Cardiac fibroblast (primary cell): ENCODE data around the gene EIF3I.

Source experiments
- DNase-seq, 2 donors: peaks; one replicate each; pipeline versions ENCODE4 v3.0.0 to v3.0.0-alpha.2; 2010; ENCODE audit warnings: low read depth in 2 of 2
- H3K4me3 ChIP-seq, 2 donors: replicated peaks in 1 of 2; 1 replicate in 1 of 2; 2 replicates in 1 of 2; pipeline ENCODE4 v1.5.1; 2011; ENCODE audit warnings: low read depth in 2 of 2, low read length in 2 of 2, mild to moderate bottlenecking in 2 of 2, moderate library complexity in 1 of 2
- TF ChIP-seq, protein P1 (sequence below): IDR thresholded peaks from one replicate; pipeline ENCODE4 v1.5.1; 2011; ENCODE audit warnings: low read depth, mild to moderate bottlenecking, low read length, inconsistent platforms

EIF3I gene

GRCh38 chr1:32186491-32186890, 35.7 kb upstream of the EIF3I start:
- H3K4me3 ChIP-seq, result no peak overlapping the region
- DNase-seq, result no peak
- TF ChIP-seq, protein P1, sequence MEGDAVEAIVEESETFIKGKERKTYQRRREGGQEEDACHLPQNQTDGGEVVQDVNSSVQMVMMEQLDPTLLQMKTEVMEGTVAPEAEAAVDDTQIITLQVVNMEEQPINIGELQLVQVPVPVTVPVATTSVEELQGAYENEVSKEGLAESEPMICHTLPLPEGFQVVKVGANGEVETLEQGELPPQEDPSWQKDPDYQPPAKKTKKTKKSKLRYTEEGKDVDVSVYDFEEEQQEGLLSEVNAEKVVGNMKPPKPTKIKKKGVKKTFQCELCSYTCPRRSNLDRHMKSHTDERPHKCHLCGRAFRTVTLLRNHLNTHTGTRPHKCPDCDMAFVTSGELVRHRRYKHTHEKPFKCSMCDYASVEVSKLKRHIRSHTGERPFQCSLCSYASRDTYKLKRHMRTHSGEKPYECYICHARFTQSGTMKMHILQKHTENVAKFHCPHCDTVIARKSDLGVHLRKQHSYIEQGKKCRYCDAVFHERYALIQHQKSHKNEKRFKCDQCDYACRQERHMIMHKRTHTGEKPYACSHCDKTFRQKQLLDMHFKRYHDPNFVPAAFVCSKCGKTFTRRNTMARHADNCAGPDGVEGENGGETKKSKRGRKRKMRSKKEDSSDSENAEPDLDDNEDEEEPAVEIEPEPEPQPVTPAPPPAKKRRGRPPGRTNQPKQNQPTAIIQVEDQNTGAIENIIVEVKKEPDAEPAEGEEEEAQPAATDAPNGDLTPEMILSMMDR, result no peak

GRCh38 chr1:32187850-32188249, 34.4 kb upstream of the EIF3I start:
- DNase-seq, result no peak
- TF ChIP-seq, protein P1, result no peak
- H3K4me3 ChIP-seq, result no peak overlapping the region

GRCh38 chr1:32192220-32192948, 29.8 kb upstream of the EIF3I start:
- TF ChIP-seq, protein P1, result no peak
- DNase-seq, result no peak
- no peak overlapping the region for H3K4me3 ChIP-seq

- TF ChIP-seq, protein P1, result no peak
- H3K4me3 ChIP-seq, result no peak overlapping the region
- no peak for DNase-seq
Measured at GRCh38 chr1:32194984-32195383, 27.2 kb upstream of the EIF3I start.

DNA sequence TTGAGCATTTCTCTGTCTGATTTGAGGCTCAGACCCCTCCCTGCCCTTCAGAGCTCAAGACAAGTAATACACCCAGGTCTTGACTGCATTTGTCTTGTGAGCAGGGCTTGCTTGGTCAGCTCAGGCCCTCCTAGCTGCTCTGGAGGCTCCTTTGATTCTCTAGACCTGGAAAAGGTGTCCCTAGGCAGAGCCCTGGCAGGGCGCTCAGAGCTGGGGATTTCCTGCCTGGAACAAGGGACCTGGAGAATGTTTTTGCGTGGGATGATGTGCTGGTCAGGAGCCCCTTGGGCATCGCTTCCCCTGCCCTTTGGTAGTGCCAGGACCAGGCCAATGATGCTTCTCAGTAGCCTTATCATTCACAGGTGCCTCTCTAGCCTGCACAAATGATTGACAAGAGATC, 26.7 kb upstream of the EIF3I start:
- DNase-seq, result no peak
- TF ChIP-seq, protein P1, result no peak
- H3K4me3 ChIP-seq, result no peak overlapping the region

DNA sequence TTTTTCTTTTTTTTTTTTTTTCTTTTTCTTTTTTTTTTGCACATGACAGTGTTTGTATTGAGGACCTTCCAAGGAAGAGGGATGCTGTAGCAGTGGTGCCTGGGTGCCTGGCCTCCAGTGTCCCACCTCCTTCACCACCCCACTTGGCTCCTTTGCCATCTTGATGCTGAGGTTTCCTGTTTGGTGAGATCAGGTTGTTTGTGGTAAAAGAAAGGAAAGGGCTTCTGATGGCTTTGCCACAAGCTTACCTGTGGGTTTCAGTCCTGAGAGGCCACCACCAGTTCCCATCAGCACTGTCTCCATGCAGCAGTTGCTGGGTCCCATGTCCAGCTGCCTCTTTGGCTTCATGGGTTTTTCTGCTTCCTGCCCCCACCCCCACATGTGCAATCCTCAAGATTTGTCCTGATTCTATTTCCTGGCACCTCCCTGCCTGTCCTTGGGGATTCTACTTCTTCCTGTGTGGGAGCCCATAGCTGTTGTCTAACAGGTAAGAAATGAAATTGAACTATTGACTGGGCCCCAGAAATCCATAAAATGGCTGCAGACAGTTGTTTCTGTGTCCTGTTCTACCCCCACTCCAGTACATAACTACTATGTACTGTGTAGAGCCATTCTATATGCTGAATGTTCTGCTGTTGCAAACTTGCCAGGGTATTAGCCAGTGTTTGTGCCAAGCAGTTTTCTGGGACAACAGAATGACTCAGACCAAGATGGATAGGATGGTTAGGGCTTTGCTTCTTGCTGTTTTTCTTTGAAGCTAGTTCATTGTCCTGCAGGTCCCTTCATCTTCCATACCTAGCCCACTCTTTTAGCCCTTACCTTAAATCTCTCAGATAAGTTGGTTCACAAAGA, 26.0 kb upstream of the EIF3I start:
- peak in 1 of 2 donors; percentile 53 for DNase-seq
- no peak overlapping the region for H3K4me3 ChIP-seq
- TF ChIP-seq, protein P1, result no peak
